Measurements from ENCODE around the gene NUDC.

Gene NUDC

GRCh38 chr1:26887125-26887524, 34.4 kb upstream of the NUDC start:
- TF ChIP-seq CTCF (IDR thresholded peaks at IDR 0.05; ENCODE audit: borderline replicate concordance, control extremely low read depth, extremely low read depth, insufficient read depth, missing control alignments), result peak; percentile 24
- DNase-seq (ENCODE audit: low spot score), result no peak
- in situ Hi-C loops (cut with MboI; ENCODE audit: low sequenced_read_pairs, unreplicated experiment), result no loop called here

GRCh38 chr1:26888231-26888630, 33.3 kb upstream of the NUDC start:
- DNase-seq (ENCODE audit: low spot score), result no peak
- no peak for TF ChIP-seq CTCF (IDR thresholded peaks at IDR 0.05; ENCODE audit: borderline replicate concordance, control extremely low read depth, extremely low read depth, insufficient read depth, missing control alignments)
- in situ Hi-C loops (cut with MboI; ENCODE audit: low sequenced_read_pairs, unreplicated experiment), result no loop called here

GRCh38 chr1:26889551-26890466, 31.7 kb upstream of the NUDC start, which contains the start of gene GPN2:
Gene GPN2, minus strand, starts transcription at chr1:26890283. Its CDS starts 187 bp downstream, at chr1:26890096.
- in situ Hi-C loops (cut with MboI; ENCODE audit: low sequenced_read_pairs, unreplicated experiment), result no loop called here
- DNase-seq (ENCODE audit: low spot score), result peak; percentile 96
- no peak for TF ChIP-seq CTCF (IDR thresholded peaks at IDR 0.05; ENCODE audit: borderline replicate concordance, control extremely low read depth, extremely low read depth, insufficient read depth, missing control alignments)

DNA sequence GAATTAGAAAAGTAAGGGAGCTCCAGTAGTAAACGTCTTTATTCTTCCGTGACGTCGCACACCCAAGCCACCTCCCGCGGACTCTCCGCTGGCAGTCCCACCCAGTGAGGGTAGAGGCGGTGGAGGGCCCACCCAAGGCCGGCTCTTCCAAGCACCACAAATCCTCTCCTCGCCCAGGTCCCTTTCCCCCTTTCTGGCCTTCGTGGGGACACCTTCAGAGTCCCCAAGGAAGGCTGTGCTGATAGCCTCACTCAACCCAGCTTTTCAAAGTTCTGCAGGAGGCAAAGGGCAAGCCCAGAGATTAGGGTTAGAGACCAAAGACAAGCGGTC, 31.1 kb upstream of the NUDC start:
- no peak for TF ChIP-seq CTCF (IDR thresholded peaks at IDR 0.05; ENCODE audit: borderline replicate concordance, control extremely low read depth, extremely low read depth, insufficient read depth, missing control alignments)
- in situ Hi-C loops (cut with MboI; ENCODE audit: low sequenced_read_pairs, unreplicated experiment), result no loop called here
- DNase-seq (ENCODE audit: low spot score), result no peak

DNA sequence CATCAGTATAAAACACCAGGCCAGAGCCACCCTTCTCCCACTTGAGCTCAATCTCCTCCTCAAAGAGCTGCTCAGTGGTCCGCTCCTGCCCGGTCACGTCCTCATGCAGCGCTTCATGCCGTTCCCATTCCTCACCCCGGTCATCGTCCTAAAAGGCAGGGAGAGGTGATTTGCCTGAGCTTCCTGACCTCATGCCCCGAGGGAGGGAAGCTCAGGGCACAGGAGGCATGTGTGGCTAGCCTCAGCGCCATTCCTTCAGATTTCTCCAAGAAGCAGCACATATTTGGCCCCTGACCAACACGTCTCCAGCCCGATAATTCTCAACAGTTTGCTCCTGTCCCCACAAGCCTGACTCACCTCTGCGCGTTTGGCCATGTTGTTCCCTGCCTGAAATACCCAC, 27.3 kb upstream of the NUDC start:
- in situ Hi-C loops (cut with MboI; ENCODE audit: low sequenced_read_pairs, unreplicated experiment), result no loop called here

DNA sequence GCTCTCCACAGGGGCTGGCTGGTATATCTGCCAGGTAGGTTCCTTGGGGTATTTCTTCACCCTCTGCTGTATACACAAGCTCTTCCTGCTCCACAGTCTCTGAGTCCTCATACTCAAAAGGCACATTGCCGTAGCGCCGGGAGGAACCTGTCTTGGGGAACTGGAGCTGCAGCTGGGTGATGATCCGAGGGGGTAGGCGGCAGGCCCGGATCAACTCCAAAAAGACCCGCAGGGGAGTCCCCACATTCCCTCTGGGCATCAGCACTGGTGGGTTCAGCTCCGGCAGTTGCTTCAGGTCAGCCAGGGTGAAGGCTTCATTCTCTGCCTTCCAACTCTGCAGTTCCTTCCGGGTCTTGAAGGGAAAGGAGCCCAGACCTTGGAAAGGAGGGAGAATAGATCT, 24.2 kb upstream of the NUDC start:
- TF ChIP-seq CTCF (IDR thresholded peaks at IDR 0.05; ENCODE audit: borderline replicate concordance, control extremely low read depth, extremely low read depth, insufficient read depth, missing control alignments), result no peak
- in situ Hi-C loops (cut with MboI; ENCODE audit: low sequenced_read_pairs, unreplicated experiment), result no loop called here
- DNase-seq (ENCODE audit: low spot score), result no peak

More for the DNA sequence above, 27.3 kb upstream of the NUDC start:
- TF ChIP-seq CTCF (IDR thresholded peaks at IDR 0.05; ENCODE audit: borderline replicate concordance, control extremely low read depth, extremely low read depth, insufficient read depth, missing control alignments), result no peak
- no peak for DNase-seq (ENCODE audit: low spot score)

All from GM13976 (cell line).